Breast epithelium (tissue), 3 donors: ENCODE measurements around the gene HCFC2.

Experiments
- CTCF ChIP-seq, 3 donors: fragments of 450-650 bp; IDR thresholded peaks; one replicate each; pipeline ENCODE4 v1.5.1; 2016 to 2017; ENCODE audit warnings: antibody characterized with exemption in 3 of 3, mild to moderate bottlenecking in 3 of 3, moderate library complexity in 3 of 3
- POLR2A ChIP-seq: fragments of 450-650 bp; IDR thresholded peaks from one replicate; pipeline ENCODE4 v1.6.1; 2016; ENCODE audit warnings: antibody characterized with exemption, mild to moderate bottlenecking, moderate library complexity
- POLR2AphosphoS5 ChIP-seq, 3 donors: sonication (generic); formaldehyde crosslinking; IDR thresholded peaks; one replicate each; pipeline ENCODE4 v1.6.1; 2017; ENCODE audit warnings: antibody characterized with exemption in 3 of 3

- no peak for TF ChIP-seq POLR2A
- TF ChIP-seq CTCF (IDR thresholded peaks at IDR 0.05), result no peak
- TF ChIP-seq POLR2AphosphoS5 (IDR thresholded peaks at IDR 0.05), result no peak
Observed at GRCh38 chr12:104132351-104132956, 68.1 kb downstream of the HCFC2 start.
